Myocyte (in vitro differentiated cells): ENCODE measurements around the gene PRICKLE2. TPM values are rescaled to one million over a fixed set of nuclear protein-coding genes. Genes with fewer than 3 reads are reported as not detected.

Experiments used
- DNase-seq: peaks from one replicate; pipeline ENCODE4 v3.0.0-alpha.2; 2012; ENCODE audit warnings: low read depth
- total RNA-seq: library from RNA; depleted of rRNA; stranded (reverse); fragments of >200 nt; gene quantifications from 2 replicates; pipeline ENCODE4 v1.2.3, GENCODE V29; 2014

The PRICKLE2 gene
- total RNA-seq, 1 donor from 2014 or later: 20.2 TPM

DNA sequence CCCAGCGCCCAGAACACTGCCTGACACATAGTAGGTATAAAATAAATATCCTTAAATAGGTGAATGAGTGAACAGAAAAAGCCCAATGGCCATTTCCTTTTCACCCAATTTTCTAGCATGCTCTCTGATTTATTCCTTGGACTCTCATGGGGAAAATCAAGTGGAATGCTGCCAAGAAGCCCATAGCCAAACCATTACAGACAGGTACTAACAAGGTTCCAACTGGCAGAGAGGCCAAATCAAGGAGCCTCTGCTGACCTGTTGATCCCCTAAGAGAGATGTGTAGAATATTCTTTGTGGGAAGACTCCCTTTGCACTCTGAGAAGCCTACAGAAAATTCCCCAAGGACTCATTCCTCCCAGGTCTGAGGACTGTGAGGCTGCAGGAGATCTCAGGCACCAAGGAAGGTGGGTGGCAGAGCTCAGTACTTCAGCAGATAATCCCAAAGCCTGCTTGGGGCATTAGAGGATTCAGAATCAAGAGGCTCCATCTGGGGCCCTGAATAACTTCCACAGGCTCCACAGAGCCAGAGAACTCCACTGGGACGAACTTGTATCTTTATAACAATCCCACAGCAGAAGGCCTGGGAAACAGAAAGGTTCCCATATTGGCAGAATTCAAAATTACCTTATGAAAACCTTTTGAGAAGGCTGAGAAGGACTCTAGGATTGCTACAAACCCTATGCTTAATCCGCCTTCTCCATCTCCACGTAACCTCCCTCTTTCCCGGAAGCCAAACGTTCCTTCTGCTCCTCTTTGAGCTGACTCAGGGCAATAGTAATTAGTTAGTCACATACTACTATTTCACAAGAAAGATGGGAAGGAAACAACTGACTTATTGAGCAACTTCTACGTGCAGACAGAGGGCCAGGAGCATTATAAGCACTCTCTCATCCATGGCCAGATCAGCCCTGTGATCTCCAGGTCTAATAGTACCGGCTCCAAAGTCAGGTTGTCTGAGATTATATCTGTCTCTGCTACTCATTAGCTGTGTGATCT, 34.5 kb downstream of the PRICKLE2 start:
- DNase-seq: no peak

DNA sequence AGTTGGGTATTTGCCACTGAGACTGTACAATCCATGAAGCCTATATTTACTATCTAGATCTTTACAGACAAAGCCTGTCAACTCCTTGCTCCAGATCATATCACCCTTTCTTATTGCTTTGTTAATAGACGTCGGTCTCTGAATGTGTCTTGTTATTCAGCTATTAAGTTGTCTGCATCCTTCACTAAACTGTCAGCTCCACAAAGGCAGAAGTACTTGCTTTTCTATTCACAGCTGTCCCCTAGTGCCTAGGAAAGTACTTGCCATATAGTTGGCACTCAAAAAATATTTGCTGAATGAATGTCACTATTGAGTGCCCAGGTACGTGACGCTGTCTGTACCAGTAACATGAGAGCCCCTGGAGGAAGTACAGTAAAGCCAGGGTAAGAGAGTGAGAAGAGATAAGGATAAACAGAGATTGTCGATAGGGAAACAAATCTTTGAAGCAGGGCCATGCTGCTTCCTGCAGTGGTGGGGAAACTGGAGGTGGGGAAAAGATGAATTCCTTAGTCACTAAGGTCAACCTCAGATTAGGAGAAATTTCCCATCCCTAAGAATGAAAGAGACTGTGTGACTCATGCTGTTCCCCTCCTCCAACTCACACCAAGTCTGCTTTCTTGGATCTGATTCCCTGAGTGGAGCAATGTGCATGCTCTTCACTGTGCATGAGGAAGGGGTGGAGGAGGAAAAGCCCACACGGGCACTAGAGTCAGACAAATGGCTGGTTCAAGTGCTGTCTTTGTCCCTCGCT, 36.3 kb downstream of the PRICKLE2 start:
- peak; percentile 73 for DNase-seq

DNA sequence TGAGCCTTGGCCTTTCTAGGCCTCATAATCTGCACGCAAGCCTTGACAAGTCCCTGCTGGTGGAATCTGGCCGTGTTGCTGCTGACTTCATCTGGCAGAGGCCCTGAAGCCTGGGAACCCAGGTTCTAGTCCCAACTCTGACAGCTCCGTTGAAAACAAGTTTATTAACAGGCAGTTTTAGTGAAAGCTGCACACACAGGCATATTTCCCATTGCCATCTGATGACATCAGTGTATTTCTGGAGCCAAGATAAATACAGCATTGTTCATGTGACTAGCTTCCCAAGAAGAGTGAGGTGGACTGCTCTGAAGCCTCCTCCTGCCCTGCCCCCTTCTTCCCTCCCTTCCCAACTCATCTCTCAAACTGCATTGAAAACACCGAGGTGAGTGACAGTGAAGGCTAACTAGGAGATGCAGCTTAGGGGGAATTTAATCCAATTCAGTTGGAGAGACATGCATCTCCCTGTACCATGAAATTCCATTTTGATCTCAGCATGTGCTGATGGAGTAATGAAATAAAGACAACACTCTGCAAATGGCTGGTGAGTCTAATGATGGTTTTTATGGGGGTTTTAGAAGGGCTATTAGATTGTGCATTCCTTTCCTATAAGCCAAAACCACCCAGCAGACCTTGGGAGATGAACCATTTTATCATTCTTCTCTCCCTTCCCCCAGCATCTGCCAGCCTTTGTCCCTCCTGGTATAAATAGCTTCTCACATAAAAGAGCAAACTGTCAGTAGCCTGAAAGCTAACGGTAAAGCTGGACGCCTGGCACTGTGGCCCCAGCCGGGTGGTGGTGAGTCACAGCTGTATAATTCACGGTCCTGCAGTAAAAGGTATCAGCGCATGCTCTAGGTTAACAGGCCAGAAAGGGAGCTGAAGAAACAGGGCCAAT, 38.0 kb downstream of the PRICKLE2 start:
- DNase-seq: peak; percentile 90

DNA sequence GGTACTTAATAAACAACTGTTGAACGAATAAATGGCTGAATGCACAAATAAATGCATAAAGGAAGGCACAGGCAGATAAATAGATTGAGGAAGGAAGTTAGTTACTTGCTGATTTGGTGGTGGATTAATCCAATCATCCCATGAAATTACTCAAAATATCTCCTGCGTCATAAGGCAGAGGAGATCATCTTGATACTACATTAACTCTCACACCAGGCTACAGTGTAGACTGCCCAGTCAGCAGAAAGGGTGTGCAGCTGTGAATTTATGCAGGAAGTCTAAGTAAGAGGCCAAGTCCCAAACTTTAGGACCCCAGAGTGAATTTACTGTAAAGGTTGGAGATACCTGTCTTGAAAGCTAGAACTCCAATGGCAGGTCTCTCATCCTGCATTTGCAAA, 38.6 kb downstream of the PRICKLE2 start:
- no peak for DNase-seq

- DNase-seq: no peak
Measured at GRCh38 chr3:64185436-64185835, 39.8 kb downstream of the PRICKLE2 start.

GRCh38 chr3:64184621-64185020, 40.6 kb downstream of the PRICKLE2 start:
- DNase-seq: no peak

DNA sequence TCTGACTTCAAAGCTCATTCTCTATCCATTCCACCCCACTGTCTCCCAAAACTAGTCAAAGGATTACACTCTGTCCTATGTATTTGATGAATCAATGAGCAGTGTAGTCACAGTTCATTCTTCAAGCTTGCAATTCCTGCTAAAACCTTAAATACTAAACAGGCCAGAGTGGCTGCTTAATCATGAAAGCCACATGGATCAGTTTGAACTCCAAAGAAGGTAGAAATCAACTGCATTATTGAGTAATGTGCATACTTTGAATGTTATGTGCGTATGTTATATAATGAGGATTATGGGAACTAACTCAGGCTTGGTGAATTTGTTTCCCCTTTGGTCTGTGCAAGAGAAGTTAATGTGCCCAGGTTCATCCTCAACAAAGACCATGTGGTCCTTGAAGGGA, 45.4 kb downstream of the PRICKLE2 start:
- DNase-seq: no peak

GRCh38 chr3:64179249-64179648, 46.0 kb downstream of the PRICKLE2 start:
- no peak for DNase-seq

DNA sequence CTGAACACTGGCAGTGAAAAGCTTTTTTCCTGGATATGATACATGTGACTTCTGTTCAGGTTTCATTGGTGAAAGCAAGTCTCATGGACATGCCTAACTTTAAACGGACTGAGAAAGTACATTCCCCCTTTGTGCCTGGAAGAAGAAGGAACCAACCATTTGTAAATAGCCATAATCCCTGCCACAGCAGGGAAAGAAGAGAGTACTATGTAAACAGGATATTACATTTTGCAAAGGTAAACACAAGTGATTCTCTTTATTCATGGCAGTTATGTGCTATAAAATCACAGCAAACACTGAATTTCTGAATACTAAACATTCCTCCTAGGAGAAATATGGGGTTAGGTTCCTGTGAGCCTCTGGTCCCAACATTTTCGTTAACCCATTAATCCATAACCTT, 46.8 kb downstream of the PRICKLE2 start:
- no peak for DNase-seq

DNA sequence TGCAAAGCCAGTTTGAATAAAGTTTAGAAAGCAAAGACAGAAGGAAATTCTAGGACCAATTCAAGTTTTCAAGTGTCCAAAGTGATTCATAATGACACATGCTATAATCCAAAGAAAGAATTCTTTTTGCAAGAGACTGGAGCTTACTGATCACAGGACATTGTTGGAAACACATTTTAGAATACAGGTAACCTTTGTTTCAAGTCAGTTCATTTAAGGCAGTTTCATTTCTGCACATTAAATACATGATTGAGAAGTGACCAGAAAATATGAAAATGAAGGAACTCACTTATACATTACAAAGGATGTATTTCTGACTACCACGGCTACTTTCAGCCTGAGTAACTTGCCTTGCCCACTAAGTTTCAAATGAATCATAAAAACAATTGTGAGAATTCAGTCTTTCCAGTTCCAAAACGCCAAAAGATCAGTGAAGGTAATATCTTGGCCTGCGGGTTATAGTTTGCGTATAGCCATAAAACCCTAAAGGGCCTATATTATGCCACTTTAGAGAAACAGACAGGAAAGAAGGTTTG, 48.7 kb downstream of the PRICKLE2 start:
- no peak for DNase-seq

DNA sequence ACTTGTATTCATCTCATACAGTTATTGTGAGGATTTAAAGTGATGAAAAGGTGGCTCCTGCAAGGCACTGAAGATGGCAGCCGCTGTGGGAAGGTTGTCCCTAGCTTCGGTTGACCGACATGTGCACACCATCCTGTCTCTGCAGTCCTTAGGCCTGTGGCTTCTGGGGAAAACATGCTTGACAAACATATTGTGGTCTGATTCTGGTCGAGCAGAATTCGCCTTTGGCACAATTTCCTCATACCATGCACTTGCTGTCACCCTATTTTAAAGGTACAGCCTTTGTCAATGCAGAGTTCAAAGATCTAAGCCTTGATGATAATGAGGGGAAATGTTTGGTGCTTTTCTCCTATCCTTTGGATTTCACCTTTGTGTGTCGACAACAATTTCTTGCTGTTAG, 50.9 kb downstream of the PRICKLE2 start:
- DNase-seq: peak; percentile 79

DNA sequence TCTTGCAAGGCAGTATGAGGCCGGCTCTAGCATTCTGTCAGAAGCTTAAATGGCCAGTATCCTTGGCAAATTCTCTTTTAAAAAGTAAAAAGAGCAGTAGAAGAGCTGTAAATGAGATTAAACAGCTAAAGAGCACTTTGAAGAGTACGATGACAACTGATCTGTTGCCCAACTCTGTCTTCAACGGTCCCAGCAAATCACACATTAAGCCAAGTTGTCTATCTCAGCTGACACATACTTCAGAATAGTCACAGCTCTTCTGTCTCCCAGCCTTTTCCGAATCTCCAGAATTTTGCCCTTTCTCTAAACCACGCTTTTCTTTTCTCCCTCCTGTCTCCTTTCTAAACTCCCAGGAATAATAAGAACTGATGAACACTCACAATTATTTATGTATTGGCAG, 51.7 kb downstream of the PRICKLE2 start:
- DNase-seq: no peak

- DNase-seq: no peak
Measured at GRCh38 chr3:64170270-64170669, 55.0 kb downstream of the PRICKLE2 start.

DNA sequence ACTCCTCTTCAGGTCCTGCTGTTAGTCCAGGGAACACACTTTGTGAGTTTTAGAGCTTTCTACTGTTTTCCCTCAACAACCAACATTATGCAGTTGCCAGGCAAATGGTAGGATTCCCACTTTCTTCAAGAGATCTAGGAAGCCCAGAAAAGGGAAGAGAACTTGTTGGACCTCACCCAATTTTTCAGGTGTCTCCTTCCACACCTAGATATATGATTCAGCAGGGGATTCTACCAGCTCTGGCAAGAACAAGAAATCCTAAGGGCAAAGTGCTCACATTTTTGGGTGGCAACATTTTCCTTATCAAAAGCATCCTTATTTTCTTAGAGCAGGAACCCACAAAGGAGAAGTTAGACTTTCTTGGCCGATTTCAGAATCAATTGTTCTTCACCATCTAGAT, 57.4 kb downstream of the PRICKLE2 start:
- DNase-seq: no peak

- DNase-seq: no peak
Measured at GRCh38 chr3:64167351-64167750, 57.9 kb downstream of the PRICKLE2 start.

GRCh38 chr3:64166584-64167162, 58.6 kb downstream of the PRICKLE2 start:
- no peak for DNase-seq

GRCh38 chr3:64164349-64164748, 60.9 kb downstream of the PRICKLE2 start:
- no peak for DNase-seq

GRCh38 chr3:64163755-64164148, 61.5 kb downstream of the PRICKLE2 start:
- peak; percentile 42 for DNase-seq

- DNase-seq: no peak
Measured at GRCh38 chr3:64163019-64163754, 62.1 kb downstream of the PRICKLE2 start.

DNA sequence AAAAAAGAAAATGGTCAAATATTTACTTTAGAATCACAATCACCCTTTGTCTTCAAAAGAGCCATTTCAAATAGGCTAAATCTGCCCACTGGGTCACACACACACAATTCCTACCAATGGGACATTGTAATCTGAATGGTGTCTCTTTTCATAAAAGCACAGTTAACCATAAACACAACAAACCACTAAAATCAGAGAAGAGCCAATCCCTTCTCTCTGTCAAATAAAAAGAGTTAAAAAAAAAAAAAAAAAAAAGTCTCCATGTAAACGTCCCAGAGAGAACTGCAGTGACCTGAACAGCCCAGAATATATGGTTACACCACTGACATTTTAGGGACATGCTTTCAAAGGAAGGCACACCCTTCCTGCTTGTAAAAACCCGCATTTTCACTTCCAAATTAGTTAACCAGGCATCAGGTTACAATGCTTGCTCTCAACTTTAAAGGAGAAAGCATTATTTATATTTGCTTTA, 63.7 kb downstream of the PRICKLE2 start:
- no peak for DNase-seq
